HCT116 (cell line): ENCODE results near the gene IGLL5. TPM values are rescaled to one million over a fixed set of nuclear protein-coding genes. Genes with fewer than 3 reads are reported as not detected.

Experiments
- ATAC-seq: fragments of 200-7000 bp; cut with Tn5 transposase; 2 replicates; pipeline ENCODE4 v1.9.1; 2020; ENCODE audit warnings: mild to moderate bottlenecking, moderate library complexity
- BruUV-seq: library from RNA; stranded (reverse); fragments of 400-500 nt; replicated peaks from 2 replicates; lab custom pipeline; 2021; lab: Mats Ljungman, UMichigan
- CTCF ChIA-PET: fragments of 300-600 bp; sonication (Branson Sonifier 250); formaldehyde crosslinking; loops from one replicate; lab custom pipeline; 2021; ENCODE audit warnings: antibody characterized with exemption; lab: Charles Lee
- POLR2A ChIA-PET: fragments of 300-600, 350-600 bp; sonication (Branson Sonifier 250); formaldehyde crosslinking; loops from one replicate; lab custom pipeline; 2021; ENCODE audit warnings: antibody characterized with exemption; lab: Charles Lee
- RAD21 ChIA-PET, 2 experiments: fragments of 300-600 bp; sonication (Branson Sonifier 250); formaldehyde crosslinking; loops; one replicate each; lab custom pipeline; 2023; ENCODE audit warnings: low total read pairs in 2 of 2; ENCODE audit not compliant: uncharacterized antibody in 2 of 2, unreplicated experiment in 2 of 2, low non-redundant PET in 1 of 2; lab: Charles Lee
- DNase-seq: peaks from one replicate; pipeline ENCODE4 v3.0.0-alpha.2; 2010; ENCODE audit warnings: low read depth, low spot score
- H2AFZ ChIP-seq: fragments of 200-600 bp; shearing (Covaris generic), sonication (generic); 2 replicates; pipeline ENCODE4 v1.6.1; 2017; ENCODE audit warnings: low read depth, mixed run types, mixed read lengths, antibody characterized with exemption, low read length; ENCODE audit not compliant: poor library complexity, severe bottlenecking
- H3K27ac ChIP-seq: 2 replicates; pipeline ENCODE4 v1.5.1; 2012; ENCODE audit warnings: low read depth, low read length
- H3K27me3 ChIP-seq: fragments of 200-600 bp; sonication (generic); 2 replicates; pipeline ENCODE4 v1.6.1; 2016; ENCODE audit warnings: mixed run types, low read length, mixed read lengths; ENCODE audit not compliant: insufficient read depth
- H3K36me3 ChIP-seq, 2 experiments: fragments of 200-500 bp in 1 of 2; fragments of 200-600 bp in 1 of 2; sonication (Bioruptor generic) in 1 of 2; sonication (generic) in 1 of 2; 2 replicates each; pipeline versions ENCODE4 v1.5.1 to v1.6.1; 2014 to 2016; ENCODE audit warnings: low read length in 2 of 2, inconsistent platforms in 1 of 2, mixed read lengths in 1 of 2, mixed run types in 1 of 2; ENCODE audit not compliant: insufficient read depth in 2 of 2, control insufficient read depth in 1 of 2
- H3K4me1 ChIP-seq, 2 experiments: fragments of 200-600 bp in 1 of 2; sonication (generic) in 1 of 2; 2 replicates each; pipeline versions ENCODE4 v1.5.1 to v1.6.1; 2012 to 2017; ENCODE audit warnings: low read length in 2 of 2, inconsistent platforms in 1 of 2, mild to moderate bottlenecking in 1 of 2, mixed read lengths in 1 of 2, mixed run types in 1 of 2, moderate library complexity in 1 of 2; ENCODE audit not compliant: insufficient read depth in 2 of 2, control insufficient read depth in 1 of 2
- H3K4me2 ChIP-seq: fragments of 200-600 bp; sonication (generic); 2 replicates; pipeline ENCODE4 v1.6.1; 2017; ENCODE audit warnings: mixed run types, low read length, mixed read lengths
- H3K4me3 ChIP-seq, 2 experiments: fragments of 200-600 bp in 1 of 2; sonication (generic) in 1 of 2; replicated peaks in 1 of 2; 2 replicates each; pipeline ENCODE4 v1.5.1; 2011 to 2016; ENCODE audit warnings: low read length in 2 of 2, control low read depth in 1 of 2, low read depth in 1 of 2, mild to moderate bottlenecking in 1 of 2, mixed read lengths in 1 of 2, mixed run types in 1 of 2
- H3K79me2 ChIP-seq: fragments of 200-600 bp; sonication (generic); 2 replicates; pipeline ENCODE4 v1.6.1; 2017; ENCODE audit warnings: mild to moderate bottlenecking, mixed run types, low read length, moderate library complexity, mixed read lengths; ENCODE audit not compliant: insufficient read depth
- H3K9ac ChIP-seq: fragments of 200-600 bp; sonication (generic); 2 replicates; pipeline ENCODE4 v1.6.1; 2016; ENCODE audit warnings: low read length, mixed read lengths
- H3K9me2 ChIP-seq: fragments of 200-600 bp; sonication (generic), shearing (Covaris generic); 2 replicates; pipeline ENCODE4 v1.6.1; 2017; ENCODE audit warnings: mixed run types, mild to moderate bottlenecking, moderate library complexity; ENCODE audit not compliant: insufficient read depth
- H3K9me3 ChIP-seq, 2 experiments: fragments of 200-500 bp in 1 of 2; fragments of 200-600 bp in 1 of 2; sonication (Bioruptor generic) in 1 of 2; sonication (generic) in 1 of 2; 2 replicates each; pipeline ENCODE4 v1.6.1; 2014 to 2017; ENCODE audit warnings: low read length in 2 of 2, mixed read lengths in 2 of 2, inconsistent platforms in 1 of 2, low read depth in 1 of 2, mild to moderate bottlenecking in 1 of 2, mixed run types in 1 of 2, moderate library complexity in 1 of 2; ENCODE audit not compliant: control insufficient read depth in 1 of 2, insufficient read depth in 1 of 2
- H4K20me1 ChIP-seq: fragments of 200-600 bp; sonication (generic), shearing (Covaris generic); 2 replicates; pipeline ENCODE4 v1.6.1; 2017; ENCODE audit warnings: mixed run types, mild to moderate bottlenecking, moderate library complexity; ENCODE audit not compliant: insufficient read depth
- ATF3 ChIP-seq: IDR thresholded peaks from 2 replicates; pipeline ENCODE4 v1.6.1; 2012
- CBX3 ChIP-seq: IDR thresholded peaks from 2 replicates; pipeline ENCODE4 v1.6.1; 2012; ENCODE audit warnings: low read depth
- CEBPB ChIP-seq: IDR thresholded peaks from 2 replicates; pipeline ENCODE4 v1.6.1; 2012; ENCODE audit warnings: low read depth
- EGR1 ChIP-seq: IDR thresholded peaks from 2 replicates; pipeline ENCODE4 v1.6.1; 2012; ENCODE audit warnings: low read depth
- ELF1 ChIP-seq: IDR thresholded peaks from 2 replicates; pipeline ENCODE4 v1.6.1; 2012; ENCODE audit warnings: low read depth, borderline replicate concordance
- EZH2 ChIP-seq: fragments of 200-600 bp; sonication (generic); IDR thresholded peaks from 2 replicates; pipeline ENCODE4 v1.6.1; 2017; ENCODE audit warnings: antibody characterized with exemption, mixed run types
- EZH2phosphoT487 ChIP-seq: fragments of 200-600 bp; IDR thresholded peaks from 2 replicates; pipeline ENCODE4 v1.6.1; 2018; ENCODE audit warnings: antibody characterized with exemption, borderline replicate concordance
- FOSL1 ChIP-seq: IDR thresholded peaks from 2 replicates; pipeline ENCODE4 v1.6.1; 2012; ENCODE audit warnings: low read depth
- MAX ChIP-seq: IDR thresholded peaks from 2 replicates; pipeline ENCODE4 v1.6.1; 2012
- POLR2A ChIP-seq: IDR thresholded peaks from 2 replicates; pipeline ENCODE4 v1.7.0; 2011; ENCODE audit warnings: borderline replicate concordance; ENCODE audit not compliant: insufficient read depth, insufficient read length; ENCODE audit errors: extremely low read depth
- RAD21 ChIP-seq: IDR thresholded peaks from 2 replicates; pipeline ENCODE4 v1.6.1; 2012; ENCODE audit warnings: low read depth, mild to moderate bottlenecking
- SIN3A ChIP-seq: IDR thresholded peaks from 2 replicates; pipeline ENCODE4 v1.6.1; 2012; ENCODE audit warnings: low read depth
- SP1 ChIP-seq: IDR thresholded peaks from 2 replicates; pipeline ENCODE4 v1.6.1; 2012; ENCODE audit warnings: low read depth
- TCF7L2 ChIP-seq: IDR thresholded peaks from 2 replicates; pipeline ENCODE4 v1.7.0; 2011; ENCODE audit warnings: borderline replicate concordance, inconsistent platforms; ENCODE audit not compliant: insufficient read depth, insufficient read length; ENCODE audit errors: extremely low read depth
- YY1 ChIP-seq: IDR thresholded peaks from 2 replicates; pipeline ENCODE4 v1.6.1; 2011; ENCODE audit warnings: low read length, low read depth, moderate library complexity, mild to moderate bottlenecking; ENCODE audit not compliant: insufficient replicate concordance; ENCODE audit errors: extremely low read depth
- ZFX ChIP-seq: fragments of 450-650 bp; IDR thresholded peaks from 2 replicates; pipeline ENCODE4 v1.6.1; 2017
- ZNF274 ChIP-seq: fragments of 200-500 bp; sonication (Bioruptor generic); IDR thresholded peaks from 2 replicates; pipeline ENCODE4 v1.6.1; 2014; ENCODE audit warnings: mild to moderate bottlenecking, low read depth, low read length, inconsistent platforms
- intact Hi-C: fragments of 100-400 bp; cut with micrococcal nuclease; formaldehyde crosslinking; loops from 2 replicates; pipeline ENCODE4 v1.10.0; 2022
- total RNA-seq: library from RNA; stranded (reverse); gene quantifications from one replicate; pipeline ENCODE4 v1.2.1, GENCODE V29; 2021; ENCODE audit not compliant: unreplicated experiment
- TF ChIP-seq, protein P1 (sequence below): IDR thresholded peaks from 2 replicates; pipeline ENCODE4 v1.6.1; 2011; ENCODE audit warnings: mild to moderate bottlenecking, low read length, moderate library complexity; ENCODE audit not compliant: insufficient replicate concordance; ENCODE audit errors: extremely low read depth

IGLL5 gene
- total RNA-seq, 1 experiment from 2014 or later = not detected

- peaks cover 0 to 11% of the 10 kb centered on the region in 2 experiments; a peak in 2 of 4 replicates for H3K4me1 ChIP-seq
- H4K20me1 ChIP-seq = no peaks in the 10 kb centered on the region
- H3K4me2 ChIP-seq = no peak overlapping the region
- no peaks in the 10 kb centered on the region for H3K27me3 ChIP-seq
- H3K9me3 ChIP-seq = no peaks in the 10 kb centered on the region
- TF ChIP-seq EZH2phosphoT487 = no peak
- TF ChIP-seq EGR1 = no peak
- no peak for TF ChIP-seq TCF7L2
- TF ChIP-seq ATF3 = no peak
- no peak for TF ChIP-seq ELF1
- TF ChIP-seq MAX = no peak
- ChIA-PET CTCF (interaction anchor here (1.2 kb wide), 1 partner anchor 52 kb away, joined by 3 read pairs; no protein-coding TSS in a partner anchor), POLR2A (no interaction called here), RAD21 (no interaction called here)
- no peak for DNase-seq
- H2AFZ ChIP-seq = no peak overlapping the region
- H3K27ac ChIP-seq = no peak overlapping the region
- no peak for ATAC-seq
- no TSS peak for BruUV-seq
- intact Hi-C loops = no loop called here
- no peak overlapping the region for H3K4me3 ChIP-seq
- H3K9ac ChIP-seq = no peak overlapping the region
- H3K36me3 ChIP-seq = no peaks in the 10 kb centered on the region
- no peaks in the 10 kb centered on the region for H3K9me2 ChIP-seq
- H3K79me2 ChIP-seq = no peaks in the 10 kb centered on the region
Observed at GRCh38 chr22:22929381-22930221, 42.0 kb downstream of the IGLL5 start.

DNA sequence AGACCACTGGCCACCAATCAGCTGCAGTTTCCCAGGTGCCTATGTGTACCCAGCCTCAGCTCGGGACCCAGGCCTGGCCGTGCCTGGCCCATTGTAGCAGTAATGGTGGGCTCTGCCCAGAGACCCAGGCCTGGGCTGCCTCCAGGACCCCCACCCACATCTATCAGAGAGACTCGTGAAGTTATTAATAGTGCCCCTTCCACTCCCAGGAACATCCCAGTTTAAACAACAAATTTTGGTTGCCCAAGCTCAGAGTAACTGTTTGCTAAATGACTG is 42.5 kb downstream of the IGLL5 start:
- no peak overlapping the region for H3K27ac ChIP-seq
- POLR2A ChIA-PET = no interaction called here
- RAD21 ChIA-PET = no interaction called here
- DNase-seq (no peak), ATAC-seq (no peak)
- H3K4me3 ChIP-seq = no peak overlapping the region
- H3K9me2 ChIP-seq = no peaks in the 10 kb centered on the region
- CTCF ChIA-PET = no interaction called here
- no peak overlapping the region for H3K4me2 ChIP-seq
- intact Hi-C loops = no loop called here
- peaks cover 0 to 11% of the 10 kb centered on the region in 2 experiments; a peak in 2 of 4 replicates for H3K4me1 ChIP-seq
- no peak overlapping the region for H2AFZ ChIP-seq
- no peak overlapping the region for H3K9ac ChIP-seq
- H4K20me1 ChIP-seq = no peaks in the 10 kb centered on the region
- no TSS peak for BruUV-seq
- no peaks in the 10 kb centered on the region for H3K27me3 ChIP-seq
- no peaks in the 10 kb centered on the region for H3K79me2 ChIP-seq
- no peaks in the 10 kb centered on the region for H3K9me3 ChIP-seq
- H3K36me3 ChIP-seq = no peaks in the 10 kb centered on the region
- no peak for TF ChIP-seq ATF3
- no peak for TF ChIP-seq EZH2
- TF ChIP-seq ZFX = no peak
- TF ChIP-seq RAD21 = no peak
- TF ChIP-seq YY1 = no peak
- TF ChIP-seq MAX = no peak
- TF ChIP-seq CBX3 = no peak
- TF ChIP-seq TCF7L2 = no peak
- no peak for TF ChIP-seq ZNF274
- TF ChIP-seq, protein P1, sequence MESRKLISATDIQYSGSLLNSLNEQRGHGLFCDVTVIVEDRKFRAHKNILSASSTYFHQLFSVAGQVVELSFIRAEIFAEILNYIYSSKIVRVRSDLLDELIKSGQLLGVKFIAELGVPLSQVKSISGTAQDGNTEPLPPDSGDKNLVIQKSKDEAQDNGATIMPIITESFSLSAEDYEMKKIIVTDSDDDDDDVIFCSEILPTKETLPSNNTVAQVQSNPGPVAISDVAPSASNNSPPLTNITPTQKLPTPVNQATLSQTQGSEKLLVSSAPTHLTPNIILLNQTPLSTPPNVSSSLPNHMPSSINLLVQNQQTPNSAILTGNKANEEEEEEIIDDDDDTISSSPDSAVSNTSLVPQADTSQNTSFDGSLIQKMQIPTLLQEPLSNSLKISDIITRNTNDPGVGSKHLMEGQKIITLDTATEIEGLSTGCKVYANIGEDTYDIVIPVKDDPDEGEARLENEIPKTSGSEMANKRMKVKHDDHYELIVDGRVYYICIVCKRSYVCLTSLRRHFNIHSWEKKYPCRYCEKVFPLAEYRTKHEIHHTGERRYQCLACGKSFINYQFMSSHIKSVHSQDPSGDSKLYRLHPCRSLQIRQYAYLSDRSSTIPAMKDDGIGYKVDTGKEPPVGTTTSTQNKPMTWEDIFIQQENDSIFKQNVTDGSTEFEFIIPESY = no peak
- no peak for TF ChIP-seq POLR2A
- TF ChIP-seq SIN3A = no peak
- TF ChIP-seq SP1 = no peak
- no peak for TF ChIP-seq FOSL1
- no peak for TF ChIP-seq CEBPB
